Panc1 (cell line): ENCODE results near the gene AOC2. TPM values are rescaled to one million over a fixed set of nuclear protein-coding genes. Genes with fewer than 3 reads are reported as not detected.

ENCODE experiments used
- ATAC-seq: fragments of 200-7000 bp; cut with Tn5 transposase; 2 replicates; pipeline ENCODE4 v1.9.1; 2020; ENCODE audit warnings: mild to moderate bottlenecking, moderate library complexity
- BruUV-seq: library from RNA; stranded (reverse); fragments of 400-500 nt; replicated peaks from 2 replicates; lab custom pipeline; 2021; lab: Mats Ljungman, UMichigan
- CTCF ChIA-PET: fragments of 300-600 bp; sonication (Branson Sonifier 250); formaldehyde crosslinking; loops from one replicate; lab custom pipeline; 2022; ENCODE audit warnings: antibody characterized with exemption; lab: Charles Lee
- POLR2A ChIA-PET: fragments of 300-600 bp; sonication (Branson Sonifier 250); formaldehyde crosslinking; loops from one replicate; lab custom pipeline; 2022; ENCODE audit warnings: antibody characterized with exemption; lab: Charles Lee
- DNase-seq: peaks from one replicate; pipeline ENCODE4 v3.0.0-alpha.2; 2010; ENCODE audit warnings: low read depth, low spot score
- H3K27ac ChIP-seq: 2 replicates; pipeline ENCODE4 v1.5.1; 2011; ENCODE audit warnings: mild to moderate bottlenecking, low read length, inconsistent platforms
- H3K27me3 ChIP-seq: fragments of 200-500 bp; sonication (Bioruptor generic); 2 replicates; pipeline ENCODE4 v1.6.0; 2014; ENCODE audit warnings: low read length, inconsistent platforms; ENCODE audit not compliant: control insufficient read depth, insufficient read depth
- H3K36me3 ChIP-seq: fragments of 200-500 bp; sonication (Bioruptor generic); 2 replicates; pipeline ENCODE4 v1.5.1; 2014; ENCODE audit warnings: inconsistent platforms, mild to moderate bottlenecking, low read length, moderate library complexity; ENCODE audit not compliant: control insufficient read depth, insufficient read depth
- H3K4me1 ChIP-seq: 2 replicates; pipeline ENCODE4 v1.5.1; 2011; ENCODE audit warnings: inconsistent platforms, mild to moderate bottlenecking, low read length, moderate library complexity; ENCODE audit not compliant: control insufficient read depth, insufficient read depth
- H3K4me3 ChIP-seq, 2 experiments: 2 replicates each; pipeline ENCODE4 v1.5.1; 2011 to 2012; ENCODE audit warnings: low read depth in 2 of 2, low read length in 2 of 2, mild to moderate bottlenecking in 2 of 2, inconsistent platforms in 1 of 2, moderate library complexity in 1 of 2
- H3K9me3 ChIP-seq: fragments of 200-500 bp; sonication (Bioruptor generic); 2 replicates; pipeline ENCODE4 v1.5.1; 2014; ENCODE audit warnings: low read depth, mild to moderate bottlenecking, inconsistent platforms, low read length, moderate library complexity; ENCODE audit not compliant: control insufficient read depth, insufficient read depth
- POLR2AphosphoS5 ChIP-seq: IDR thresholded peaks from 2 replicates; pipeline ENCODE4 v1.6.1; 2012; ENCODE audit warnings: mild to moderate bottlenecking, low read depth, low read length, moderate library complexity
- REST ChIP-seq, 2 experiments: IDR thresholded peaks; 2 replicates each; pipeline ENCODE4 v1.6.1; 2011 to 2012; ENCODE audit warnings: low read depth in 2 of 2, control low read depth in 1 of 2, low read length in 1 of 2, mild to moderate bottlenecking in 1 of 2, moderate library complexity in 1 of 2; ENCODE audit not compliant: insufficient read depth in 1 of 2
- SIN3A ChIP-seq: IDR thresholded peaks from 2 replicates; pipeline ENCODE4 v1.6.1; 2012; ENCODE audit warnings: low read depth, mild to moderate bottlenecking, low read length, moderate library complexity, borderline replicate concordance; ENCODE audit not compliant: insufficient read depth
- TCF7L2 ChIP-seq: IDR thresholded peaks from 2 replicates; pipeline ENCODE4 v1.6.1; 2011; ENCODE audit warnings: mild to moderate bottlenecking, low read depth, low read length, inconsistent platforms
- in situ Hi-C: cut with HindIII; loops from 2 replicates; pipeline ENCODE4 v1.10.0; 2016; ENCODE audit warnings: low sequenced_read_pairs, low pct_unique_long_range_greater_than_20kb
- intact Hi-C: fragments of 100-400 bp; cut with micrococcal nuclease; formaldehyde crosslinking; loops from one replicate; pipeline ENCODE4 v1.10.0; 2022; ENCODE audit not compliant: unreplicated experiment
- total RNA-seq: library from RNA; stranded (reverse); gene quantifications from one replicate; pipeline ENCODE4 v1.2.1, GENCODE V29; 2021; ENCODE audit not compliant: unreplicated experiment
- TF ChIP-seq, protein P1 (sequence below): fragments of 450-650 bp; IDR thresholded peaks from 2 replicates; pipeline ENCODE4 v1.5.1; 2017; ENCODE audit warnings: mild to moderate bottlenecking

The AOC2 gene
- total RNA-seq, 1 experiment from 2014 or later = 0.85 TPM

- no peak overlapping the region for H3K4me3 ChIP-seq
- ATAC-seq = no peak; the same call in 1 of the 2 replicates
These were observed 24.3 kb upstream of the AOC2 start for GRCh38 chr17:42819939-42820535.

GRCh38 chr17:42821176-42821575 is 23.2 kb upstream of the AOC2 start:
- intact Hi-C loops = no loop called here
- POLR2A ChIA-PET = no interaction called here

More at GRCh38 chr17:42819939-42820535, 24.3 kb upstream of the AOC2 start:
- H3K27me3 ChIP-seq = no peaks in the 10 kb centered on the region
- H3K36me3 ChIP-seq = peaks cover 4% of the 10 kb centered on the region
- CTCF ChIA-PET = no interaction called here
- H3K9me3 ChIP-seq = no peaks in the 10 kb centered on the region
- in situ Hi-C loops = no loop called here
- no peak for DNase-seq
- no TSS peak for BruUV-seq
- H3K4me1 ChIP-seq = peaks cover 7% of the 10 kb centered on the region
- TF ChIP-seq REST (IDR thresholded peaks at IDR 0.05; ENCODE audit: insufficient read depth in 1 of 2, low read depth in 2 of 2, low read length in 1 of 2) (no peak), TCF7L2 (no peak), POLR2AphosphoS5 (no peak)
- TF ChIP-seq, protein P1, sequence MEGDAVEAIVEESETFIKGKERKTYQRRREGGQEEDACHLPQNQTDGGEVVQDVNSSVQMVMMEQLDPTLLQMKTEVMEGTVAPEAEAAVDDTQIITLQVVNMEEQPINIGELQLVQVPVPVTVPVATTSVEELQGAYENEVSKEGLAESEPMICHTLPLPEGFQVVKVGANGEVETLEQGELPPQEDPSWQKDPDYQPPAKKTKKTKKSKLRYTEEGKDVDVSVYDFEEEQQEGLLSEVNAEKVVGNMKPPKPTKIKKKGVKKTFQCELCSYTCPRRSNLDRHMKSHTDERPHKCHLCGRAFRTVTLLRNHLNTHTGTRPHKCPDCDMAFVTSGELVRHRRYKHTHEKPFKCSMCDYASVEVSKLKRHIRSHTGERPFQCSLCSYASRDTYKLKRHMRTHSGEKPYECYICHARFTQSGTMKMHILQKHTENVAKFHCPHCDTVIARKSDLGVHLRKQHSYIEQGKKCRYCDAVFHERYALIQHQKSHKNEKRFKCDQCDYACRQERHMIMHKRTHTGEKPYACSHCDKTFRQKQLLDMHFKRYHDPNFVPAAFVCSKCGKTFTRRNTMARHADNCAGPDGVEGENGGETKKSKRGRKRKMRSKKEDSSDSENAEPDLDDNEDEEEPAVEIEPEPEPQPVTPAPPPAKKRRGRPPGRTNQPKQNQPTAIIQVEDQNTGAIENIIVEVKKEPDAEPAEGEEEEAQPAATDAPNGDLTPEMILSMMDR = peak; percentile 76
- POLR2A ChIA-PET = no interaction called here
- no peak overlapping the region for H3K27ac ChIP-seq
- intact Hi-C loops = no loop called here

More at GRCh38 chr17:42821176-42821575, 23.2 kb upstream of the AOC2 start:
- CTCF ChIA-PET = no interaction called here
- DNase-seq = no peak
- Histone ChIP-seq H3K27me3 (no peaks in the 10 kb centered on the region), H3K36me3 (no peaks in the 10 kb centered on the region; the same call in none of the 2 replicates), H3K4me3 (no peak overlapping the region), H3K9me3 (no peaks in the 10 kb centered on the region), H3K4me1 (peaks cover 7% of the 10 kb centered on the region), H3K27ac (no peak overlapping the region)
- no peak for ATAC-seq
- BruUV-seq = no TSS peak
- in situ Hi-C loops = no loop called here
- TF ChIP-seq TCF7L2 (no peak), SIN3A (no peak), REST (IDR thresholded peaks at IDR 0.05; ENCODE audit: insufficient read depth in 1 of 2, low read depth in 2 of 2, low read length in 1 of 2) (no peak), POLR2AphosphoS5 (no peak)
- TF ChIP-seq, protein P1 = no peak
